HCT116 (cell line): ENCODE data around the gene CD44. TPM values are rescaled to one million over a fixed set of nuclear protein-coding genes. Genes with fewer than 3 reads are reported as not detected.

Experiments
- ATAC-seq: fragments of 200-7000 bp; cut with Tn5 transposase; 2 replicates; pipeline ENCODE4 v1.9.1; 2020; ENCODE audit warnings: mild to moderate bottlenecking, moderate library complexity
- BruUV-seq: library from RNA; stranded (reverse); fragments of 400-500 nt; replicated peaks from 2 replicates; lab custom pipeline; 2021; lab: Mats Ljungman, UMichigan
- CTCF ChIA-PET: fragments of 300-600 bp; sonication (Branson Sonifier 250); formaldehyde crosslinking; loops from one replicate; lab custom pipeline; 2021; ENCODE audit warnings: antibody characterized with exemption; lab: Charles Lee
- POLR2A ChIA-PET: fragments of 300-600, 350-600 bp; sonication (Branson Sonifier 250); formaldehyde crosslinking; loops from one replicate; lab custom pipeline; 2021; ENCODE audit warnings: antibody characterized with exemption; lab: Charles Lee
- RAD21 ChIA-PET, 2 experiments: fragments of 300-600 bp; sonication (Branson Sonifier 250); formaldehyde crosslinking; loops; one replicate each; lab custom pipeline; 2023; ENCODE audit warnings: low total read pairs in 2 of 2; ENCODE audit not compliant: uncharacterized antibody in 2 of 2, unreplicated experiment in 2 of 2, low non-redundant PET in 1 of 2; lab: Charles Lee
- DNase-seq: peaks from one replicate; pipeline ENCODE4 v3.0.0-alpha.2; 2010; ENCODE audit warnings: low read depth, low spot score
- H2AFZ ChIP-seq: fragments of 200-600 bp; shearing (Covaris generic), sonication (generic); 2 replicates; pipeline ENCODE4 v1.6.1; 2017; ENCODE audit warnings: low read depth, mixed run types, mixed read lengths, antibody characterized with exemption, low read length; ENCODE audit not compliant: poor library complexity, severe bottlenecking
- H3K27ac ChIP-seq: 2 replicates; pipeline ENCODE4 v1.5.1; 2012; ENCODE audit warnings: low read depth, low read length
- H3K27me3 ChIP-seq: fragments of 200-600 bp; sonication (generic); 2 replicates; pipeline ENCODE4 v1.6.1; 2016; ENCODE audit warnings: mixed run types, low read length, mixed read lengths; ENCODE audit not compliant: insufficient read depth
- H3K36me3 ChIP-seq, 2 experiments: fragments of 200-500 bp in 1 of 2; fragments of 200-600 bp in 1 of 2; sonication (Bioruptor generic) in 1 of 2; sonication (generic) in 1 of 2; 2 replicates each; pipeline versions ENCODE4 v1.5.1 to v1.6.1; 2014 to 2016; ENCODE audit warnings: low read length in 2 of 2, inconsistent platforms in 1 of 2, mixed read lengths in 1 of 2, mixed run types in 1 of 2; ENCODE audit not compliant: insufficient read depth in 2 of 2, control insufficient read depth in 1 of 2
- H3K4me1 ChIP-seq, 2 experiments: fragments of 200-600 bp in 1 of 2; sonication (generic) in 1 of 2; 2 replicates each; pipeline versions ENCODE4 v1.5.1 to v1.6.1; 2012 to 2017; ENCODE audit warnings: low read length in 2 of 2, inconsistent platforms in 1 of 2, mild to moderate bottlenecking in 1 of 2, mixed read lengths in 1 of 2, mixed run types in 1 of 2, moderate library complexity in 1 of 2; ENCODE audit not compliant: insufficient read depth in 2 of 2, control insufficient read depth in 1 of 2
- H3K4me2 ChIP-seq: fragments of 200-600 bp; sonication (generic); 2 replicates; pipeline ENCODE4 v1.6.1; 2017; ENCODE audit warnings: mixed run types, low read length, mixed read lengths
- H3K4me3 ChIP-seq, 2 experiments: fragments of 200-600 bp in 1 of 2; sonication (generic) in 1 of 2; replicated peaks in 1 of 2; 2 replicates each; pipeline ENCODE4 v1.5.1; 2011 to 2016; ENCODE audit warnings: low read length in 2 of 2, control low read depth in 1 of 2, low read depth in 1 of 2, mild to moderate bottlenecking in 1 of 2, mixed read lengths in 1 of 2, mixed run types in 1 of 2
- H3K79me2 ChIP-seq: fragments of 200-600 bp; sonication (generic); 2 replicates; pipeline ENCODE4 v1.6.1; 2017; ENCODE audit warnings: mild to moderate bottlenecking, mixed run types, low read length, moderate library complexity, mixed read lengths; ENCODE audit not compliant: insufficient read depth
- H3K9ac ChIP-seq: fragments of 200-600 bp; sonication (generic); 2 replicates; pipeline ENCODE4 v1.6.1; 2016; ENCODE audit warnings: low read length, mixed read lengths
- H3K9me2 ChIP-seq: fragments of 200-600 bp; sonication (generic), shearing (Covaris generic); 2 replicates; pipeline ENCODE4 v1.6.1; 2017; ENCODE audit warnings: mixed run types, mild to moderate bottlenecking, moderate library complexity; ENCODE audit not compliant: insufficient read depth
- H3K9me3 ChIP-seq, 2 experiments: fragments of 200-500 bp in 1 of 2; fragments of 200-600 bp in 1 of 2; sonication (Bioruptor generic) in 1 of 2; sonication (generic) in 1 of 2; 2 replicates each; pipeline ENCODE4 v1.6.1; 2014 to 2017; ENCODE audit warnings: low read length in 2 of 2, mixed read lengths in 2 of 2, inconsistent platforms in 1 of 2, low read depth in 1 of 2, mild to moderate bottlenecking in 1 of 2, mixed run types in 1 of 2, moderate library complexity in 1 of 2; ENCODE audit not compliant: control insufficient read depth in 1 of 2, insufficient read depth in 1 of 2
- H4K20me1 ChIP-seq: fragments of 200-600 bp; sonication (generic), shearing (Covaris generic); 2 replicates; pipeline ENCODE4 v1.6.1; 2017; ENCODE audit warnings: mixed run types, mild to moderate bottlenecking, moderate library complexity; ENCODE audit not compliant: insufficient read depth
- ATF3 ChIP-seq: IDR thresholded peaks from 2 replicates; pipeline ENCODE4 v1.6.1; 2012
- CEBPB ChIP-seq: IDR thresholded peaks from 2 replicates; pipeline ENCODE4 v1.6.1; 2012; ENCODE audit warnings: low read depth
- CTCF ChIP-seq, 3 experiments: fragments of 200-600 bp in 1 of 3; sonication (generic) in 1 of 3; IDR thresholded peaks in 2 of 3; conservative IDR thresholded peaks in 1 of 3; 2 replicates each; pipeline ENCODE4 v1.5.1; 2012 to 2017; ENCODE audit warnings: low read depth in 2 of 3, low read length in 2 of 3, antibody characterized with exemption in 1 of 3, borderline replicate concordance in 1 of 3, control low read depth in 1 of 3, mild to moderate bottlenecking in 1 of 3, mixed read lengths in 1 of 3, mixed run types in 1 of 3, moderate library complexity in 1 of 3; ENCODE audit not compliant: insufficient read depth in 1 of 3
- EGR1 ChIP-seq: IDR thresholded peaks from 2 replicates; pipeline ENCODE4 v1.6.1; 2012; ENCODE audit warnings: low read depth
- ELF1 ChIP-seq: IDR thresholded peaks from 2 replicates; pipeline ENCODE4 v1.6.1; 2012; ENCODE audit warnings: low read depth, borderline replicate concordance
- FOSL1 ChIP-seq: IDR thresholded peaks from 2 replicates; pipeline ENCODE4 v1.6.1; 2012; ENCODE audit warnings: low read depth
- JUND ChIP-seq: IDR thresholded peaks from 2 replicates; pipeline ENCODE4 v1.6.1; 2012
- RAD21 ChIP-seq: IDR thresholded peaks from 2 replicates; pipeline ENCODE4 v1.6.1; 2012; ENCODE audit warnings: low read depth, mild to moderate bottlenecking
- REST ChIP-seq: IDR thresholded peaks from 2 replicates; pipeline ENCODE4 v1.6.1; 2012; ENCODE audit warnings: low read depth
- SRF ChIP-seq: IDR thresholded peaks from 2 replicates; pipeline ENCODE4 v1.6.1; 2012; ENCODE audit warnings: low read depth
- TCF7L2 ChIP-seq: IDR thresholded peaks from 2 replicates; pipeline ENCODE4 v1.7.0; 2011; ENCODE audit warnings: borderline replicate concordance, inconsistent platforms; ENCODE audit not compliant: insufficient read depth, insufficient read length; ENCODE audit errors: extremely low read depth
- YY1 ChIP-seq: IDR thresholded peaks from 2 replicates; pipeline ENCODE4 v1.6.1; 2011; ENCODE audit warnings: low read length, low read depth, moderate library complexity, mild to moderate bottlenecking; ENCODE audit not compliant: insufficient replicate concordance; ENCODE audit errors: extremely low read depth
- ZFX ChIP-seq: fragments of 450-650 bp; IDR thresholded peaks from 2 replicates; pipeline ENCODE4 v1.6.1; 2017
- intact Hi-C: fragments of 100-400 bp; cut with micrococcal nuclease; formaldehyde crosslinking; loops from 2 replicates; pipeline ENCODE4 v1.10.0; 2022
- total RNA-seq: library from RNA; stranded (reverse); gene quantifications from one replicate; pipeline ENCODE4 v1.2.1, GENCODE V29; 2021; ENCODE audit not compliant: unreplicated experiment

Gene CD44
- total RNA-seq, 1 experiment from 2014 or later = 742 TPM

- Histone ChIP-seq H4K20me1 (peaks cover 29% of the 10 kb centered on the region; the same call in 1 of the 2 replicates), H3K36me3 (peaks cover 6 to 50% of the 10 kb centered on the region in 2 experiments; a peak in 3 of 4 replicates), H2AFZ (no peak overlapping the region), H3K4me3 (no peak overlapping the region), H3K27ac (no peak overlapping the region), H3K79me2 (peaks cover 100% of the 10 kb centered on the region), H3K9me3 (no peaks in the 10 kb centered on the region), H3K9ac (no peak overlapping the region)
- no TSS peak for BruUV-seq
- RAD21 ChIA-PET = no interaction called here
- POLR2A ChIA-PET = no interaction called here
- DNase-seq = no peak
- TF ChIP-seq JUND = no peak
- TF ChIP-seq EGR1 = no peak
- no peak for TF ChIP-seq ZFX
- no peak for TF ChIP-seq REST
- no peak for TF ChIP-seq CTCF (IDR thresholded peaks at IDR 0.05 in 2 of 3, conservative IDR thresholded peaks at IDR 0.05 in 1 of 3; ENCODE audit: borderline replicate concordance in 1 of 3, insufficient read depth in 1 of 3, low read depth in 2 of 3, low read length in 2 of 3)
- TF ChIP-seq ATF3 = no peak
- TF ChIP-seq YY1 = no peak
- TF ChIP-seq CEBPB = no peak
- no peak for TF ChIP-seq TCF7L2
- no peak for TF ChIP-seq SRF
- no peak for TF ChIP-seq FOSL1
- no peak for TF ChIP-seq RAD21
- no peak for TF ChIP-seq ELF1
- TF ChIP-seq, all 23 proteins: peak for 0
- H3K4me2 ChIP-seq = no peak overlapping the region
- CTCF ChIA-PET = no interaction called here
- no peak for ATAC-seq
- intact Hi-C loops = no loop called here
- H3K27me3 ChIP-seq = no peaks in the 10 kb centered on the region
- peaks cover 19 to 82% of the 10 kb centered on the region in 2 experiments; a peak in 3 of 4 replicates for H3K4me1 ChIP-seq
- no peaks in the 10 kb centered on the region for H3K9me2 ChIP-seq
These were observed 14.3 kb downstream of the CD44 start for GRCh38 chr11:35153280-35153679.
